SK-N-SH treated with all-trans-retinoic acid at 6 μM for 48 hours (cell line): ENCODE results near the gene CAST.
"Not testable (repeated sequence)": the region's sequence is repeated elsewhere in the genome, so short reads cannot be mapped to it uniquely, and the experiment has no call there.

Source experiments
- ARNTL ChIP-seq: fragments of 450-650 bp; formaldehyde crosslinking; IDR thresholded peaks from 2 replicates; pipeline ENCODE4 v1.5.0; 2020; ENCODE audit warnings: low read depth, mild to moderate bottlenecking, moderate library complexity, borderline replicate concordance
- ESRRG ChIP-seq: fragments of 250-450 bp; sonication (Bioruptor Pico); IDR thresholded peaks from 2 replicates; pipeline ENCODE4 v1.6.1; 2021; ENCODE audit warnings: mild to moderate bottlenecking
- OSR1 ChIP-seq: fragments of 250-450 bp; sonication (Bioruptor Pico); IDR thresholded peaks from 2 replicates; pipeline ENCODE4 v1.8.0; 2022; ENCODE audit warnings: moderate library complexity, mild to moderate bottlenecking, inconsistent platforms
- PPARA ChIP-seq: fragments of 250-450 bp; sonication (Bioruptor Pico); IDR thresholded peaks from 2 replicates; pipeline ENCODE4 v1.5.0; 2020; ENCODE audit warnings: mild to moderate bottlenecking, borderline replicate concordance
- RARB ChIP-seq: fragments of 250-450 bp; sonication (Bioruptor Pico); IDR thresholded peaks from 2 replicates; pipeline ENCODE4 v1.8.0; 2021; ENCODE audit warnings: mild to moderate bottlenecking, moderate library complexity
- TCF4 ChIP-seq: fragments of 250-450 bp; sonication (Bioruptor Pico); IDR thresholded peaks from 2 replicates; pipeline ENCODE4 v1.8.0; 2021; ENCODE audit warnings: mild to moderate bottlenecking, moderate library complexity, borderline replicate concordance
- ZC3H10 ChIP-seq: fragments of 250-450 bp; sonication (Bioruptor Pico); IDR thresholded peaks from 2 replicates; pipeline ENCODE4 v1.5.1; 2021; ENCODE audit warnings: mild to moderate bottlenecking, moderate library complexity
- ZFP3 ChIP-seq: fragments of 250-450 bp; sonication (Bioruptor Pico); IDR thresholded peaks from 2 replicates; pipeline ENCODE4 v1.5.0; 2020; ENCODE audit warnings: mild to moderate bottlenecking, moderate library complexity
- ZFP30 ChIP-seq: fragments of 450-650 bp; formaldehyde crosslinking; IDR thresholded peaks from 2 replicates; pipeline ENCODE4 v1.5.0; 2022; ENCODE audit warnings: mild to moderate bottlenecking, moderate library complexity
- ZNF70 ChIP-seq: fragments of 450-650 bp; formaldehyde crosslinking; IDR thresholded peaks from 2 replicates; pipeline ENCODE4 v1.5.0; 2020; ENCODE audit warnings: mild to moderate bottlenecking, moderate library complexity
- TF ChIP-seq, protein P1 (sequence below): fragments of 250-450 bp; sonication (Bioruptor Pico); IDR thresholded peaks from 2 replicates; pipeline ENCODE4 v1.8.0; 2020; ENCODE audit warnings: mild to moderate bottlenecking, moderate library complexity, borderline replicate concordance

DNA sequence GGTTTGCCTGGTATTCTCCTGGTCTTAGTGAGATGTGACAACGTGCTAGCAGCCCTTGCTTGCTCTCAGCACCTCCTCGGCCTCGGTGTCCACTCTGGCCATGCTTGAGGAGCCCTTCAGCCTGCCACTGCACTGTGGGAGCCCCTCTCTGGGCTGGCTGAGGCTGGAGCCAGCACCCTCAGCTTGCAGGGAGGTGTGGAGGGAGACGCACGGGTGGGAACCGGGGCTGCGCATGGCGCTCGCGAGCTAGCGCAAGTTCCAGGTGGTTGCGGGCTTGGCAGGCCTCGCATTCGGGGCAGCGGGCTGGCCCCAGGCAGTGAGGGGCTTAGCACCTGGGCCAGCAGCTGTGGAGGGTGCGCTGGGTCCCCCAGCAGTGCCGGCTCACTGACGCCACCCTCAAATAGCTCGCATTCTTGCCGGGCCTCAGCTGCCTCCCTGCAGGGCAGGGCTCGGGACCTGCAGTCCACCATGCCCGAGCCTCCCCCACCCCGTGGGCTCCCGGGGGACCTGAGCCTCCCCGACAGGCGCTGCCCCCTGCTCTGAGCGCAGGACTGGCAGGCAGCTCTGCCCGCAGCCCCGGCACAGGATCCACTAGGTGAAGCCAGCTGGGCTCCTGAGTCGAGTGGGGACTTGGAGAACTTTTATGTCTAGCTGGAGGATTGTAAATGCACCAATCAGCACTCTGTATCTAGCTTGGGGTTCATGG is 43.7 kb upstream of the CAST start:
- TF ChIP-seq ZNF70; RARB (CRISPR knock-in tag); OSR1; TCF4; ESRRG; PPARA (CRISPR knock-in tag); ZFP30 (CRISPR knock-in tag); ZFP3 (CRISPR knock-in tag); ARNTL (CRISPR knock-in tag); ZC3H10 (CRISPR knock-in tag): not testable (repeated sequence)
- TF ChIP-seq, protein P1, sequence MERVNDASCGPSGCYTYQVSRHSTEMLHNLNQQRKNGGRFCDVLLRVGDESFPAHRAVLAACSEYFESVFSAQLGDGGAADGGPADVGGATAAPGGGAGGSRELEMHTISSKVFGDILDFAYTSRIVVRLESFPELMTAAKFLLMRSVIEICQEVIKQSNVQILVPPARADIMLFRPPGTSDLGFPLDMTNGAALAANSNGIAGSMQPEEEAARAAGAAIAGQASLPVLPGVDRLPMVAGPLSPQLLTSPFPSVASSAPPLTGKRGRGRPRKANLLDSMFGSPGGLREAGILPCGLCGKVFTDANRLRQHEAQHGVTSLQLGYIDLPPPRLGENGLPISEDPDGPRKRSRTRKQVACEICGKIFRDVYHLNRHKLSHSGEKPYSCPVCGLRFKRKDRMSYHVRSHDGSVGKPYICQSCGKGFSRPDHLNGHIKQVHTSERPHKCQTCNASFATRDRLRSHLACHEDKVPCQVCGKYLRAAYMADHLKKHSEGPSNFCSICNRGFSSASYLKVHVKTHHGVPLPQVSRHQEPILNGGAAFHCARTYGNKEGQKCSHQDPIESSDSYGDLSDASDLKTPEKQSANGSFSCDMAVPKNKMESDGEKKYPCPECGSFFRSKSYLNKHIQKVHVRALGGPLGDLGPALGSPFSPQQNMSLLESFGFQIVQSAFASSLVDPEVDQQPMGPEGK (CRISPR knock-in tag): not testable (repeated sequence)
